NCI-H1417 treated with DMSO at 0.1 percent for 48 hours (cell line): ENCODE measurements around the gene AP3D1.
A peak's percentile ranks its signal among the peaks of the same experiment; 100 is the strongest.
"Not testable (repeated sequence)": the region's sequence is repeated elsewhere in the genome, so short reads cannot be mapped to it uniquely, and the experiment has no call there.

Experiments used
- DNase-seq: peaks from one replicate; lab custom pipeline; 2025; lab: John Stamatoyannopoulos, UW

AP3D1 gene

DNA sequence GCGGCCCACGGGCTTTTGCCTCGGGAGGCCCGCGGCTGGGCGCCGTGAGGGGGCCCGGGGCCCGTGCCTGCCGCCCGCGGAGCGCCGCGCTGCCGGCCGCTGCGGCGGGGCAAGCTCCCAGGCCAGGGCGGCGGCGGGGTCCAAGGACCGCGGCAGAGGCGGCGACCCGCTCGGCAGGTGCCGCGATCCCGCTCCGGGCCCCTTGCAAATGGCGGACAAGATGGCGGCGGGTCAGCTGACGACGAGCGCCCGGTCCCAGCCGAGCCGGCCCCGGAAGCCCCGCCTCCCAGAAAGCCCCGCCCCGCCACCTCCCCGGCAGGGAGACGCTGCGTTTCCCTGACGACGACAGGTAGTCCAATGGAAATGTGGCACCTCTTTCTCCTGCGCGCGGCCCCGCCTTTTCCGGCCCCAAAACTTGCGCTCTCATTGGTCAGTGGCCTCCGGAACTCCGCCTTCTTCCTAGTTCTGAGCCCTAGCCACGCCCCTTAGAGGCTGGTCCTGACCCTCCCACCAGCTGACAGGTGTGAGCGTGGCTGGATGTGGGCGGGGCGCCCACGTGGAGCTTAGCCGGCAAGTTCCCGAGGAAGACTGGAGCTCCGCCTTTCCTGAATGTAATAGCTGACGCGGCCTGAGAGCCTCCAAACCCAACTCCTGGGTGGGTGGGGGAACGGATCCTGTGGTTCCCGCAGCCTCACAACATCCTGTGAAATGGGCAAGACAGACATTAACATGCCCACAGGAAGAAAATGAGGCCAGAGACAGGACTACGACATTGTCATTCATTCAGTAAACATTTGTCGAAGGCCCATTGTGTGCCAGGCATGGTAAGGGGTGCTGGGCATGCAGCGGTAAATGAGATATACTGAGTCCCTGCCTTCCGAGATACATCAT, at the start of gene AP3D1:
Gene AP3D1, minus strand, starts transcription at position 228 of the 891 bp plus-strand sequence. CDS start 232 bp downstream, outside the sequence.
- peak; percentile 100 for DNase-seq

DNA sequence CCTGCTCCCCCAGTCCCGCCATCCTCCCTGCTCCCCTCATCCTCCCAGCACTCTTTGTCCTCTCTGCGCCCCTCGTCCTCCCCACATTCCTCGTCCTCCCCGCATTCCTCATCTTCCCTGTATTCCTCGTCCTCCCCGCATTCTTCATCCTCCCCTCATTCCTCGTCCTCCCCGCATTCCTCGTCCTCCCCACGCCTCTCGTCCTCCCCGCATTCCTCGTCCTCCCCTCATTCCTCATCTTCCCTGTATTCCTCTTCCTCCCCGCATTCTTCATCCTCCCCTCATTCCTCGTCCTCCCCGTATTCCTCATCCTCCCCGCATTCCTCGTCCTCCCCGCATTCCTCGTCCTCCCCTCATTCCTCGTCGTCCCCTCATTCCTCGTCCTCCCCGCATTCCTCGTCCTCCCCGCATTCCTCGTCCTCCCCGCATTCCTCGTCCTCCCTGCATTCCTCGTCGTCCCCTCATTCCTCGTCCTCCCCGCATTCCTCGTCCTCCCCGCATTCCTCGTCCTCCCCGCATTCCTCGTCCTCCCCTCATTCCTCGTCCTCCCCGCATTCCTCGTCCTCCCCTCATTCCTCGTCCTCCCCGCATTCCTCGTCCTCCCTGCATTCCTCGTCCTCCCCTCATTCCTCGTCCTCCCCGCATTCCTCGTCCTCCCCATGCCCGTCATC, 49.4 kb upstream of the AP3D1 start:
- DNase-seq: not testable (repeated sequence)

DNA sequence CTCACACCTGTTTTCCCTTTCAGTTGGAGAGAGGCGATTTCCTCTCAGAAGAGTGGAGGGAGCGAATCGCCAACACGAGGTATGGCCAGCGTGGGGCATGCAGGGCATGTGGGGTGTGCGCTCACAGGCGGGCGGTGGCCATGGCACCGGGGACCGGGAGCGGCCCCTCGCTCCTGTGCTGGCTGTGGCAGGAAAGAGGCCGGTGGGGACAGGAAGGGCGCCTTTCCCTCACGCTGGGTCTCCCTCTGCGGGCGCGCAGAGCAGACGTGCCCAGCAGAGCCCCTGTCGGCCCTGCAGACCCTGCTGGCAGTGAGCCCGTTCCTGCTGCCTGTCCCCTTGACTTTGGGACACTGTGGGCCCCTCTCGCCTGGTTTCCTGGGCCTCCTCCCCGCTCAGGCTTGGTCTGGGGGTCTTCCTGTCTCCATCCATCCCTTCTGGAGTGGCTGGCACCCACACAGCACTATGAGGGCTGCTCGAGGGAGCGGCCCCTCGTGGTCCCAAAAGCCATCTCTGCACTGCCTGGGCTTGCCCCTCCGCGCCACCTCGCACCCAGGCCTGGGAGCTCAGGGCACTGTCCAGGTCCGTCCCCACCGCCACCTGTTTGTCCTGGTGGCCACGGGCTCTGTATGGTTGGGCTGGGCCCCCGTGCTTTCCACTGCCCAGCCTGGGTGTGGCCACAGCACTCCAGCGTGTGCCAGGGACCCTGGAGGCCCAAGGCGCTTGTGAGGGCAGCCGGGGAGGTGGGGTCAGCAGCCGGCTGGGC, 48.7 kb upstream of the AP3D1 start:
- no peak for DNase-seq

DNA sequence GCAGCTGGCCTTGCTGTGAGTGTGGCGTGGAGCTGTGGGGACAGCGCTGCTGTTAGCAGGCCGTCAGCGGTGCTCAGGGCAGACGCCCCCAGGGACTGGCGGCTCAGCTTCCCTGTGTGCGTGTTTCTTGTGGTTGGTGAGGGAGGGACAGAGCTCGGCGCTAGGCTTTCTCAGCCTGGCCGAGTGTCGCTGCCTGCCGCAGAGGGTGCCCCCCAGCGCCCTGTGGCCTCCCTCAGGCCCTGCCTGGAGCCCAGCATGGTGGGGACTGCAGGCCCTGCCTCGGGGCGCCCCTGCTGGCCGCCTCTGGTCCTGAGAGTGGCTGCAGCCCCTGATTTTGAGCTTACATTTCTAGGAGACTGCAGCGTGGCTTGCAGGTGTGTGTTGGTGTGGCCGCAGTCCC, 47.8 kb upstream of the AP3D1 start:
- DNase-seq: no peak

DNA sequence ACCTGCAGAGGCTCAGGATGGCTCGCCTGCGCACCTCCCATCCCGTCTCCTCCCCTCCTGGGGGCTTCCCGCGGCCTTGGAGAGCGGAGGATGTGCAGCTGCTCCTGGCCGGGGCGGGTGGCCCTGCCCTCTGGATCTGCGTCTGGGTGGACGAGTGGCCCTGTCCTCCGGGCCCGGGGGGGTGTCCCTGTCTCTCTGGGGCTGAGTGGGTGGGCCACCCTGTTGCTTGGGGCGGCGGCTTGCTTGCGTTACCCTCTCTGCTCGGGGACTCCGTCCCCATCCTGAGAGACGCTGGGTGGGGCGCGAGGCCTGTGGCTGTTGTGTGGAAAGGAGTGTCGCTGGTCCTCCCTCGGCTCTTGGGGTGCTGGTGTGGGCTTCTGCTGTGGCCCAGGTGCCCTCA, 47.0 kb upstream of the AP3D1 start:
- no peak for DNase-seq

DNA sequence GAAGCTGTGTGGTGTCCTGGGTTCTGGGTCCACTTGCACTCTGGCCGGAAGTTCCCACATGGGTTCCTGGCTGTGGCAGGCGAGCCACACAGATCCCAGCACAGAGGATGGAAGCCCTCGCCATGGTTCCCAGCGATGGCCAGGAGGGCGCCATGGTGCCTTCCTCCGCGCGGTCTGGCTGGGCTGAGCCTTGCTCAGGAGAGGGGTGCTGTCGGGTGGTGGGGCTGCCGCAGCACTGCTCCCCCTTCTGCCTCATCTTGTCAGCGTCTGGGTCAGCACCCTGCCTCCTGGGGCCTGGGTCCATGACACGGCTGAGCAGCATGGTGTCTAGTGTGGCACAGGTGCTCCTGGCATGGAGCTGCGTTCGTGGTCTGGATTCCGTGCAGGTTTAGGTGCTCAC, 45.9 kb upstream of the AP3D1 start:
- no peak for DNase-seq

DNA sequence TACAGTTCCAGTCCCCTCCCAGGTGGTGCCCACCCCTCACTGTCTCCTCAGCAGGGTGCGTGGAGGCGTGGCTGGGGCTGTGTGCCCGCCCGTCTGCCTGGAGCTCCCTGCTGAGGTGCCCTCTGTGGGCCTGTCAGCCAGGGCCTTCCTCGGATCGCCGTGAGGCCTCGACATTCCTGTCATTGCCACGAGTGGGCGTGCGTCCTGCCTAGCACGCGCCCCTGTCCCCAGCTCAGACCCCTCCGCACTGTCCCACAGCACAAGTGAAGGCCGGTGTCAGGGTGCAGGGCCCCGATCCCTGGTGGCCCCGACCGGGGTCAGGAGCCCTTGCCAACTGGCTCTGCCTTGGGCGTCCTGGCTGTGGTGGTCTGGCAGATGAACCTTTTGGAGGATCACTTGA, 44.5 kb upstream of the AP3D1 start:
- DNase-seq: no peak

DNA sequence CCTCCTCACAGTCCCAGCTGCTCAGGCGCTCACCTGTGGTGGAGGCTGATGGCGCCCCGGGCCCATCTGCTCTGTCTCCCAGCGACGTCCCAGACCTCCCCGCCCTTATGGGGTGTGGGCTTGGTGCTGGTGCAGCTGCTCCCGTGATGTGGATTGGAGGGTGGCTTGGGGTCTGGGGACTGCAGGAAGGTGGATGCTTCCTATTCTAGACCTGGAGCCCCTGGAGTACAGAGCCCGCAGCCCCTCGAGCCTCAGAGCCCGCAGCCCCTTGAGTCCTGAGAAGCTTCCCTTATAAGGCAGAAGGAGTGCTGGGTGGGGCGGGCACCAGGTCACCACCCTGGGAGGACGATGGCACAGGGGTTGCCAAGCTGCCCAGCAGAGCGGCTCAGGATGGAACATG, 44.0 kb upstream of the AP3D1 start:
- no peak for DNase-seq

DNA sequence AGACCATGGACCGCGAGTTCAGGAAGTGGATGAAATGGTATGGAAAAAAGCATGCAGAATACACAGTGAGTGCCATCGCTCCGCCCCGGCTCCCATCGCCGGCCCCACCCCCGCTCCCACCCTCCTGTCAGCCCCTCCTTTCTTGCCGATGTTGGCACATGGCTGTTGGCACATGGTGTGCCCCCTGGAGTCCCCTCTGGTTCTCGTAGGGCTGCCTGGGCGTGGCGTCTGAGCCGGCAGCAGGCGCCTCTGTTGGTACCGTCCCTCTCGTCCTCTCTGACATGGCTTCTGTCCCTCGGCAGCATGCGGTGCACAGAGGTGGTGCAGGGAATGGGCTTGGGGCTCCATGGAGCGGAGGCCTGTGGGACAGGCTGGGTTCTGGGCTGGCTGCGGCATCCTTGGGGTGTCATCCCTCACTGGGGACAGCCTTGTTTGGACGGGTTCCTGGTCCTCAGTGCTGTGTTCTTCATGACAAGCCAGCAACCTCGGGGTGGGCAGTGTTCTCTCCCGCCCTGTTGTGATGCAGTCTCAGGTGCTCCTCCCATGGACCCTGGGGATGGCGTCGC, 43.2 kb upstream of the AP3D1 start:
- DNase-seq: no peak

DNA sequence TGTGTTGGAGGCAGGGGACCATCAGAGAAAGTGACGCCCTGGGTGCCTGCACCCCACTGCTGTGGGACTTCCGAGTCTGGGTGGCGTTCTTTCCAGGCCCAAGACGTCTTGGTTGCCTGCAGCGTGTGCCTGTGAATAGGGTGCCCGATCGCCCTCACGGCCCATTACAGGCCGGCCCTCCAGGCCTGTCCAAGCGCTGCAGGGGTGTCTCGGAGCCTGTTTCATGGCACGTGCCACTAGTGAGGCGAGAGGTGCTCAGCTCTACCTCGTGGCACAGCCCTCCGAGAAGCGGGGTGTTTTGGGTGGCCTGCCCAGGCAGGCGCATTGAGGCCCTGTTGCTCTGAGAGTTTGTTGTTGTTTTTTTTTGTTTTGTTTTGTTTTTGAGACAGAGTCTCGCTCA, 42.4 kb upstream of the AP3D1 start:
- no peak for DNase-seq

DNA sequence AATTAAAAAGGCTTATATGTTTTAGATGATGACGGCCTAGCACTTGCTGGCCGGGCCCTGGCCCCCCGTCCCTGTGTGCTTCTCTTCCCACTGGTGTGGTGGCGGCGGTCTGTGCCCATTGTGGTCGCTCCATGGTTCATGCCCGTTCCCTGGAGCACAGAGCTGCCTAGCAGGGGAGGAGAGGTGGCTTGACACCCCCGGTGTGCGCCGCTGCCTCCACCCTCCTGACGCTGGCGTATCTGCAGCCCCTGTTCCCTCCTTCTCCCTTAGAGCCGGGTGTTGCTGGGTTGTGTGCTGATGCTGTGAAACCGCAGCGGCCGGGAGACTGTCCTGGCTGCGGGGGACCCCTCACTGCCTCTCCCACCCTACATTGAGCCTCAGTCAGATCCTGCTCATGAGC, 41.5 kb upstream of the AP3D1 start:
- no peak for DNase-seq

DNA sequence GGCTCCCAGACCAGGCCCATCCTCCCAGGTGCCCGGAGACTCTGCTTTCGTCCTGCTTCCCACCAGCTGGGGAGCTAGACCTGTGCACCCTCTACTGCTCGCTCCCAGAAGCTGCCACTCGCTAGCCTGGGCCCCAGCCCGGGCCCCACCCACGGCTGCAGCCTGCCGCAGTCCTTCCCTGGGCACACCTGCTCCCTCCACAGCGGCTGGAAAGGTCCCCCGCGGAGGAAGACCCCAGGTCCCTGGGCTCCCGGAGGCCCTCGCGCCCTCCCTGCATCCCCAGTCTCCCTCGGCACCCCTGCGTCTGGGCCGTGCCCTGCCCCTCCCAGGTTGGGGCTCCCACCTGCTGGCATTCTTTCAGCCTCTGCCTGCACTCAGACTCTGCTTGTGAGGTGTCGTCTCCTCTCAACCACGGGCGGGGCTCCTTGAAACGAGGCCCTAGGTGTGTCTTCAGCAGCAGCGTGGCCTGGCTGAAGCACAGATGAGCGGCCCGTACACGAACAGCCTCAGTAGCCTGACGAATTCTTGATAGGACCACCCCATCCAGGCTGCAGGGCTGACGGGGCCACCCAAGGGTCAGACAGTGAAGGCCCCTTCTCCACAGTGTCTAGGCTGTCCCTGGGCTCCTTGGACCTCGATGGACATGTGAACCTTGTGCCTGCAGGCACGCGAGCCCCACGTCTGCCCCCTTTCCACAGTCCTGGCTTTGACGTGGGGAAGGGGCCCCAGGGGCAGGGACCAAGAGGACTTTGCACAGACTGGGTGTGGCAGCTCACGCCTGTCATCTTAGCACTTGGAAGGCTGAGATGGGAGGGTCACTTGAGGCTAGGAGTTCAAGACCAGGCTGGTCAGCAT, 40.3 kb upstream of the AP3D1 start:
- DNase-seq: no peak

DNA sequence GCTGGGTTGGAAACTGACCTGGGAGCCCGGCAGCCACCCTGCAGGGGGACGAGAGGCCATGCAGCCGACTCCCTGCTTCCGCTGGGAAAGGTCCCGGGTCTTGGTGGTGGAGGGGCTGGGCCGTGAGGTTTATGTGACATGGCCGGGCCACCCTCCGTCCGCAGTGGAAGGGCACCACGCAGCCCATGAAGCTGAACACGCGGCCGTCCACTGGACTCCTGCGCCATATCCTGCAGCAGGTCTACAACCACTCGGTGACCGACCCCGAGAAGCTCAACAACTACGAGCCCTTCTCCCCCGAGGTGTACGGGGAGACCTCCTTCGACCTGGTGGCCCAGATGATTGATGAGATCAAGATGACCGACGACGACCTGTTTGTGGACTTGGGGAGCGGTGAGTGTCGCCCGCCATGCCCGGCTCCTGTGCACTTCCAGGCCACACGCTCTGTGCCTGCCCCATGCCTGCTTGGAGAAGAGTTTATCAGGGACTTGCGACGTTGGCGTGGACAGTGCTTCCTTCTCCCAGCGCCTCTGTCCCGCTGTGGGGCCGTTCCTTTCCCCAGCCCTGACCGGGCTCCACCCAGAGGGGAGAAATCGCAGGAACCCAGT, 39.6 kb upstream of the AP3D1 start:
- DNase-seq: no peak

DNA sequence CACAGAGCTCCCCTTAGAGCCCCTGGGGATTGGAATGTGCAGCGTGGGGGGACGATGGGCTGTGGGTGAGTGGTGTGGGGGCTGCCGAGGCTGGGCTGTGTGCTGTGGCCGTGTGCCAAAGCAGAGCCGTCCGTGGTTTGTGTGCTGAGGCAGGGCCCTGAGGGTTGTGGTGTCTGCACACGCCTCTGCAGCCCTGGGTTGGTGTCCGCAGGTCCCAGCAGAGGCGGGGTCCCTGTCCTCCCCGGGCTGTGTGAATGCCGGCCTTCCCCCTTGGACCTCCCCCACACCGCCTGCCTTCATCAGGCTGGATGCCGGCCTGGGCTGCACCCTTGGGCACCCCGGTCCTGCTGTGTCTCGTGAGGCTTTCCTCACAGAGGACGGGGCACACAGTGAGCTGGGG, 38.5 kb upstream of the AP3D1 start:
- no peak for DNase-seq

DNA sequence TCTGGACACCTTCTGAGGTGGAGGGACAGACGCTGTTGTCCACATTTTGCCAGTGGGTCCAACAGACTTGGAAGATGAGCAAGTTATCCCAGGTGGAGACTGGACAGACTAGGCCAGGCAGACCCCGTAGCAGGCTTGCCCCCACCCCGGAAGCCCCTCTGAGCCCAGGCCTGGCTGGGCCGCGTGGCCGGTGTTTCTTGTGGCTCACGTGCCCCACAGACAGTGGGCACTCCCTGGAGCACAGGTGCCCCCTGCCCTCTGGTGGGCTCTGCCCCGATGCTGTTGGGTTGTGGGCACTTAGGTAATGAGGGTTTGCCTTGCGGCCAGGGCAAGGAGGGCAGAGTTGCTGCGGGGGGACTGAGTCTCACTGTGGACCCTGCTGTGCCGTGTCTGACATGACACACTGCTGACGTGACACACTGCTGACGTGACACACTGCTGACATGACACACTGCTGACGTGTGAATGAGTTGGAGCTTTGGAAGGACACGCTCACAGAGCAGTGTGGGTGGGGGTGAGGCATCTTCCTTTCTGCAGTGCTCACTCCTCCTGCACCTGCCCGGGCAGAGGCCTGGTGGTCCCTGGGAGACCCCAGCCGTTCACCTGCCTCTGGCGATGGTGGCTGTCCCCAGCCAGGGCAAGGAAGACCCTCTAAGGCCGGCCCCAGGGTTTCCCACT, 37.5 kb upstream of the AP3D1 start:
- DNase-seq: no peak

DNA sequence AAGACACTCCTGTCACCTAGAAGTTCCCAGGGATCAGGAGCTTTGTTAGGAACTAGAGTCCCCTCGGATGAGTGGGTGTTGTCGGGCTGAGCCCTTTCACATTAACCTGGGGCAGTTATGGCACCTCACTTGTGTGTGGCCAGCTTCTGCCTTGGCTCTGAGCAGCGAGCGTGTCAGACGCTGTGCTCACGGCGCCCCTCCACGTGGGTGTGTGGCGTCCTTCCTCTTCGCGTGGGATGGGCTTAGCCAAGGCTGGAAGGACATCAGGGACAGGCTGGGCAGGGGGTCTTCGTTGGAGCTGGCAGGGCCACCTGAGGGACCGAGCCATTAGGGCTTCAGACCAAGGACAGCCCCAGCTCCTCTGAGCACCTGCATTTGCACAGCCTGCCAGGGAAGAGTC, 35.8 kb upstream of the AP3D1 start:
- DNase-seq: no peak

DNA sequence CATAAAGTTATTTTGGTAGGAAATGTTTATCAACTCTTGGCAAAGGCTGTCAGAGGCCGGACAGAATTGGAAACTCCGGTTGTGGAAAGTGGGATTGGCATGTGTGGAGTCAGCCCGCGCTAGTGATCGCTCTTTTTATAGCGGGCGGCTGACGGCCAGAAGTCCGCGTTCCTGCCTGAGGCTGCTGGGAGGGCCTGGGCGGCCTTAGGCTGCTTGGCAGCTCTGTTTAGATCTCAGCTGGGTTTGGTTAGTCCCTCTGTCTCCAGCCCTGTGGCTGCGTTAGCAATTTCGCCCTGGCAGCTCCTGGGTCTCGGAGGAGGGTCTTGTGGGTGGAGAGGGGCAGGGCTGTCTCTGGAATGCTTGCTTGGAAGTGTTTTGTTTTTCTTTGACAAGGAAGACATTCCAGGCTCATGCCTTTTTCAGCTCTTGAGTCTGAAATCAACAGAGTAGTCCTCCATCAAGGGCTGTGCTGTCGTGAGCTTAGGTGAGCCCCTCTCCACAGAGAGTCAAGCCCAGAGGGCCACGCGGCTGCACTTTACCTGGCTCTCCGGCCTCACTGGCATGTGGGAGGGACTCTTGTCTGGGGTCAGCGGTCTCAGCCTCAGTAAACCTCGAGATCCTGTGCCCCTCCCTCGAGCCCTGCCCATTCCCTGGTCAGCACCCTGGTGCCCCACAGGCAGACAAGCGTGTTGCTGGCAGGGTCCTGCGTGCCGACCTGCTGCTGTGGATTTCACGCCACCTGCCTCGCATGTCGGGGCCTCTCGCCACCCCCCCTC, 34.9 kb upstream of the AP3D1 start:
- DNase-seq: no peak

DNA sequence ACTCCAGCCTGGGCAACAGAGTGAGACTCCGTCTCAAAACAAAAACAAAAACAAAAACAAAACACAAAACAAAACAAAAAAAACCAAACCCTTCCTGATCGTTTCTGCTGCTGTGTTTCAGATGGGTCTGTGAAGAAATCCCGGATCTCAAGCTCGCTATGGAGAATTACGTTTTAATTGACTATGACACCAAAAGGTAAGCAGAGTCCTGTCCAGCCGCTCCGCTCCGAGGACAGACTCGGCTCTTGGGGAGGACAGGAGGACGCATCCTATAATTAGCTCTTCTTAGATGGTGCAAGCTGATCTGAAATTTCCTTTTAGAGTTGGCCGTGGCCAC, 34.3 kb upstream of the AP3D1 start:
- DNase-seq: no peak

DNA sequence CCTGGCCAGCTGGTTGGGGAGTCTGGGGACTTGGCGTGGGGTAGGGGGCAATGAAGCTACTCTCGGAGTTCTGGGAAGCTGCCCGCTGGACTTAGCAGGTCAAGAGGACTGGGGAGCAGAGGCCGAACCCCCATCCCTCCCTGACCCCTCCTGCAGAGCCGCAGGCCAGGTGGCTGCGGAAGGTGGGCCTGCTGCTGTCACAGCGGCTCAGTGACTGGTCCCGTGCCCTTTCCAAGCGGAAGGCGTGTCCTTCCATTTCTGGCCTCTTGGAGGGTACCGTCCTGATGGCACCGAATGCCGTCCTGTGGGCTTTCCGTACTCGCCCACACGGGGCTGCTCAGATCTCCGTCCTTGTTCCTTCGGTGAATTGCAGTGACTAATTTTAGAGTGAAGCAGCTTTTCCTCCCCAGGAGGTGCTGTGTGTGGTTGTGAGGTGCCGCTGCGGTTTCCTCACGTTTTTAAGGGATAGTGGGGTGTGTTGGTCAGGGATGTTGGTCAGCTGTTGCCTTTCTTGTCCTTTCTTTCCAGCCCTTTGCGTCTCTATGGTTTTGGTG, 33.1 kb upstream of the AP3D1 start:
- DNase-seq: no peak

DNA sequence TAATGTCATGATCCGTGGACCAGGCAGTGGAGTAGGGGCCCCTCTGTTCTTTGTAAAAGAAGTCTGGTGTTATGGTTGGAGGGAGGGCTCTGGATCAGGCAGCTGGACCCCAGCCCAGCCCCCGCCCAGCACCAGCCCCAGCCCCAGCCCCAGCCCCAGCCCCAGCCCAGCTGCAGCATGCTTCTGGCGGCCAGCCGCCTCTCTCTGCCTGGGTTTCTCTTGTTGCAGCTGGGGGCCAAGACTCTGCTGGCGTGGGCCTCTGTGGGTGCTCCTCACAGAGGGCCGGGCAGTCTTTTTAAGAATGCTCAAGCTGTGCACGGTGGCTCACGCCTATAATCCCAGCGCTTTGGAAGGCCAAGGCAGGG, 30.2 kb upstream of the AP3D1 start:
- no peak for DNase-seq
